ENCODE data around the gene IREB2.

Gene IREB2

GRCh38 chr15:78444255-78444654 is 6.2 kb downstream of the IREB2 start (continued):
- TF ChIP-seq TSHZ2 (CRISPR knock-in tag; IDR thresholded peaks at IDR 0.05) (no peak), ZC3H10 (CRISPR knock-in tag; IDR thresholded peaks at IDR 0.05) (no peak), ISL1 (CRISPR knock-in tag; IDR thresholded peaks at IDR 0.05) (no peak)
- TF ChIP-seq, protein P1, sequence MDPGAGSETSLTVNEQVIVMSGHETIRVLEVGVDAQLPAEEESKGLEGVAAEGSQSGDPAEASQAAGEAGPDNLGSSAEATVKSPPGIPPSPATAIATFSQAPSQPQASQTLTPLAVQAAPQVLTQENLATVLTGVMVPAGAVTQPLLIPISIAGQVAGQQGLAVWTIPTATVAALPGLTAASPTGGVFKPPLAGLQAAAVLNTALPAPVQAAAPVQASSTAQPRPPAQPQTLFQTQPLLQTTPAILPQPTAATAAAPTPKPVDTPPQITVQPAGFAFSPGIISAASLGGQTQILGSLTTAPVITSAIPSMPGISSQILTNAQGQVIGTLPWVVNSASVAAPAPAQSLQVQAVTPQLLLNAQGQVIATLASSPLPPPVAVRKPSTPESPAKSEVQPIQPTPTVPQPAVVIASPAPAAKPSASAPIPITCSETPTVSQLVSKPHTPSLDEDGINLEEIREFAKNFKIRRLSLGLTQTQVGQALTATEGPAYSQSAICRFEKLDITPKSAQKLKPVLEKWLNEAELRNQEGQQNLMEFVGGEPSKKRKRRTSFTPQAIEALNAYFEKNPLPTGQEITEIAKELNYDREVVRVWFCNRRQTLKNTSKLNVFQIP (CRISPR knock-in tag; IDR thresholded peaks at IDR 0.05; ENCODE audit: borderline replicate concordance, low read depth): no peak

- no peak for TF ChIP-seq ESRRG (CRISPR knock-in tag; IDR thresholded peaks at IDR 0.05)
- TF ChIP-seq, protein P2, sequence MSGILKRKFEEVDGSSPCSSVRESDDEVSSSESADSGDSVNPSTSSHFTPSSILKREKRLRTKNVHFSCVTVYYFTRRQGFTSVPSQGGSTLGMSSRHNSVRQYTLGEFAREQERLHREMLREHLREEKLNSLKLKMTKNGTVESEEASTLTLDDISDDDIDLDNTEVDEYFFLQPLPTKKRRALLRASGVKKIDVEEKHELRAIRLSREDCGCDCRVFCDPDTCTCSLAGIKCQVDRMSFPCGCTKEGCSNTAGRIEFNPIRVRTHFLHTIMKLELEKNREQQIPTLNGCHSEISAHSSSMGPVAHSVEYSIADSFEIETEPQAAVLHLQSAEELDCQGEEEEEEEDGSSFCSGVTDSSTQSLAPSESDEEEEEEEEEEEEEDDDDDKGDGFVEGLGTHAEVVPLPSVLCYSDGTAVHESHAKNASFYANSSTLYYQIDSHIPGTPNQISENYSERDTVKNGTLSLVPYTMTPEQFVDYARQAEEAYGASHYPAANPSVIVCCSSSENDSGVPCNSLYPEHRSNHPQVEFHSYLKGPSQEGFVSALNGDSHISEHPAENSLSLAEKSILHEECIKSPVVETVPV (CRISPR knock-in tag; IDR thresholded peaks at IDR 0.05): no peak
- no peak for TF ChIP-seq ZNF8 (CRISPR knock-in tag; IDR thresholded peaks at IDR 0.05)
- TF ChIP-seq ZFP30 (CRISPR knock-in tag; IDR thresholded peaks at IDR 0.05): no peak
- TF ChIP-seq ZNF70 (CRISPR knock-in tag; IDR thresholded peaks at IDR 0.05): no peak
- no peak for TF ChIP-seq SNAI2 (CRISPR knock-in tag; IDR thresholded peaks at IDR 0.05)
- no peak for TF ChIP-seq TCF4 (CRISPR knock-in tag; IDR thresholded peaks at IDR 0.05; ENCODE audit: borderline replicate concordance)
- TF ChIP-seq ZNF565 (CRISPR knock-in tag; conservative IDR thresholded peaks at IDR 0.05; ENCODE audit: low read depth): no peak
- TF ChIP-seq, protein P3, sequence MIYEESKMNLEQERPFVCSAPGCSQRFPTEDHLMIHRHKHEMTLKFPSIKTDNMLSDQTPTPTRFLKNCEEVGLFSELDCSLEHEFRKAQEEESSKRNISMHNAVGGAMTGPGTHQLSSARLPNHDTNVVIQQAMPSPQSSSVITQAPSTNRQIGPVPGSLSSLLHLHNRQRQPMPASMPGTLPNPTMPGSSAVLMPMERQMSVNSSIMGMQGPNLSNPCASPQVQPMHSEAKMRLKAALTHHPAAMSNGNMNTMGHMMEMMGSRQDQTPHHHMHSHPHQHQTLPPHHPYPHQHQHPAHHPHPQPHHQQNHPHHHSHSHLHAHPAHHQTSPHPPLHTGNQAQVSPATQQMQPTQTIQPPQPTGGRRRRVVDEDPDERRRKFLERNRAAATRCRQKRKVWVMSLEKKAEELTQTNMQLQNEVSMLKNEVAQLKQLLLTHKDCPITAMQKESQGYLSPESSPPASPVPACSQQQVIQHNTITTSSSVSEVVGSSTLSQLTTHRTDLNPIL (CRISPR knock-in tag; IDR thresholded peaks at IDR 0.05; ENCODE audit: low read depth): no peak
- no peak for TF ChIP-seq BACH2 (CRISPR knock-in tag; IDR thresholded peaks at IDR 0.05; ENCODE audit: borderline replicate concordance)
- TF ChIP-seq, protein P4, sequence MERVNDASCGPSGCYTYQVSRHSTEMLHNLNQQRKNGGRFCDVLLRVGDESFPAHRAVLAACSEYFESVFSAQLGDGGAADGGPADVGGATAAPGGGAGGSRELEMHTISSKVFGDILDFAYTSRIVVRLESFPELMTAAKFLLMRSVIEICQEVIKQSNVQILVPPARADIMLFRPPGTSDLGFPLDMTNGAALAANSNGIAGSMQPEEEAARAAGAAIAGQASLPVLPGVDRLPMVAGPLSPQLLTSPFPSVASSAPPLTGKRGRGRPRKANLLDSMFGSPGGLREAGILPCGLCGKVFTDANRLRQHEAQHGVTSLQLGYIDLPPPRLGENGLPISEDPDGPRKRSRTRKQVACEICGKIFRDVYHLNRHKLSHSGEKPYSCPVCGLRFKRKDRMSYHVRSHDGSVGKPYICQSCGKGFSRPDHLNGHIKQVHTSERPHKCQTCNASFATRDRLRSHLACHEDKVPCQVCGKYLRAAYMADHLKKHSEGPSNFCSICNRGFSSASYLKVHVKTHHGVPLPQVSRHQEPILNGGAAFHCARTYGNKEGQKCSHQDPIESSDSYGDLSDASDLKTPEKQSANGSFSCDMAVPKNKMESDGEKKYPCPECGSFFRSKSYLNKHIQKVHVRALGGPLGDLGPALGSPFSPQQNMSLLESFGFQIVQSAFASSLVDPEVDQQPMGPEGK (CRISPR knock-in tag; IDR thresholded peaks at IDR 0.05; ENCODE audit: borderline replicate concordance): no peak
- TF ChIP-seq CSDC2 (CRISPR knock-in tag; IDR thresholded peaks at IDR 0.05): no peak
- no peak for TF ChIP-seq OSR1 (CRISPR knock-in tag; IDR thresholded peaks at IDR 0.05)
- no peak for ATAC-seq
Observed at GRCh38 chr15:78445875-78446274, 7.9 kb downstream of the IREB2 start.

GRCh38 chr15:78446551-78446950 is 8.5 kb downstream of the IREB2 start:
- TF ChIP-seq ZNF8 (CRISPR knock-in tag; IDR thresholded peaks at IDR 0.05): no peak
- no peak for ATAC-seq

GRCh38 chr15:78448441-78449219 is 10.6 kb downstream of the IREB2 start:
- no peak for ATAC-seq
- TF ChIP-seq ZC3H10 (CRISPR knock-in tag; IDR thresholded peaks at IDR 0.05) (no peak), TOX (CRISPR knock-in tag; IDR thresholded peaks at IDR 0.05; ENCODE audit: borderline replicate concordance) (no peak), GLIS3 (CRISPR knock-in tag; IDR thresholded peaks at IDR 0.05) (no peak)
